Mesenchymal stem cell (in vitro differentiated cells and primary cell): ENCODE data around the gene UGT1A9.

Experiments used
- DNase-seq: peaks from one replicate; pipeline ENCODE4 v3.0.0-alpha.2; 2013
- H2AFZ ChIP-seq: one replicate; pipeline ENCODE4 v1.6.1; 2013; ENCODE audit warnings: low read depth, mild to moderate bottlenecking, control low read depth, inconsistent platforms, low read length, moderate library complexity
- H2AK5ac ChIP-seq: 2 replicates; pipeline ENCODE4 v1.6.1; 2013; ENCODE audit warnings: low read length, moderate library complexity, mild to moderate bottlenecking, inconsistent platforms; ENCODE audit not compliant: severe bottlenecking
- H2BK120ac ChIP-seq: one replicate; pipeline ENCODE4 v1.6.1; 2013; ENCODE audit warnings: low read depth, mild to moderate bottlenecking, inconsistent platforms, low read length, moderate library complexity
- H2BK12ac ChIP-seq, 2 experiments: one replicate each; pipeline ENCODE4 v1.6.1; 2013; ENCODE audit warnings: inconsistent platforms in 2 of 2, low read length in 2 of 2, mild to moderate bottlenecking in 2 of 2, moderate library complexity in 2 of 2, control low read depth in 1 of 2
- H2BK15ac ChIP-seq: one replicate; pipeline ENCODE4 v1.6.1; 2013; ENCODE audit warnings: mild to moderate bottlenecking, low read depth, inconsistent platforms; ENCODE audit not compliant: poor library complexity, severe bottlenecking
- H2BK5ac ChIP-seq: 2 replicates; pipeline ENCODE4 v1.6.1; 2013; ENCODE audit warnings: low read depth, mild to moderate bottlenecking, low read length, control low read depth, inconsistent platforms; ENCODE audit not compliant: poor library complexity, severe bottlenecking
- H3K14ac ChIP-seq, 2 experiments: one replicate each; pipeline ENCODE4 v1.6.1; 2013; ENCODE audit warnings: inconsistent platforms in 2 of 2, low read length in 2 of 2, control low read depth in 1 of 2, mild to moderate bottlenecking in 1 of 2, moderate library complexity in 1 of 2
- H3K18ac ChIP-seq, 2 experiments: one replicate each; pipeline ENCODE4 v1.6.1; 2013; ENCODE audit warnings: inconsistent platforms in 2 of 2, low read length in 2 of 2, control low read depth in 1 of 2, low read depth in 1 of 2, mild to moderate bottlenecking in 1 of 2
- H3K23ac ChIP-seq, 2 experiments: one replicate each; pipeline ENCODE4 v1.6.1; 2013; ENCODE audit warnings: inconsistent platforms in 2 of 2, low read length in 2 of 2, mild to moderate bottlenecking in 2 of 2, moderate library complexity in 2 of 2, control low read depth in 1 of 2
- H3K27ac ChIP-seq: 2 replicates; pipeline ENCODE4 v1.5.1; 2013; ENCODE audit warnings: mild to moderate bottlenecking, moderate library complexity, low read length, control low read depth, inconsistent platforms; ENCODE audit not compliant: poor library complexity, severe bottlenecking
- H3K27me3 ChIP-seq, 2 experiments: 2 replicates each; pipeline versions ENCODE4 v1.6.1 to v1.7.0; 2013; ENCODE audit warnings: low read length in 2 of 2, mild to moderate bottlenecking in 2 of 2, moderate library complexity in 2 of 2, control low read depth in 1 of 2, inconsistent platforms in 1 of 2; ENCODE audit not compliant: control insufficient read depth in 1 of 2, insufficient read depth in 1 of 2
- H3K36me3 ChIP-seq, 2 experiments: 2 replicates each; pipeline versions ENCODE4 v1.6.1 to v1.7.0; 2013; ENCODE audit warnings: low read length in 2 of 2, control low read depth in 1 of 2, inconsistent platforms in 1 of 2, low read depth in 1 of 2, mild to moderate bottlenecking in 1 of 2; ENCODE audit not compliant: insufficient read depth in 2 of 2, control insufficient read depth in 1 of 2
- H3K4ac ChIP-seq, 2 experiments: one replicate each; pipeline ENCODE4 v1.6.1; 2013; ENCODE audit warnings: inconsistent platforms in 2 of 2, low read length in 2 of 2, mild to moderate bottlenecking in 2 of 2, moderate library complexity in 2 of 2, control low read depth in 1 of 2, low read depth in 1 of 2
- H3K4me1 ChIP-seq: 2 replicates; pipeline ENCODE4 v1.6.1; 2013; ENCODE audit warnings: low read depth, low read length, control low read depth; ENCODE audit not compliant: control insufficient read depth, insufficient read depth
- H3K4me2 ChIP-seq: 2 replicates; pipeline ENCODE4 v1.6.1; 2013; ENCODE audit warnings: low read length, mild to moderate bottlenecking, inconsistent platforms; ENCODE audit not compliant: poor library complexity, severe bottlenecking
- H3K4me3 ChIP-seq, 2 experiments: 2 replicates each; pipeline versions ENCODE4 v1.5.1 to v1.7.0; 2013; ENCODE audit warnings: low read length in 2 of 2, mild to moderate bottlenecking in 2 of 2, control low read depth in 1 of 2, low read depth in 1 of 2; ENCODE audit not compliant: insufficient read depth in 1 of 2
- H3K79me1 ChIP-seq: replicated peaks from 2 replicates; pipeline ENCODE4 v1.6.1; 2013; ENCODE audit warnings: mild to moderate bottlenecking, control low read depth, low read length, inconsistent platforms; ENCODE audit not compliant: poor library complexity, severe bottlenecking
- H3K9ac ChIP-seq: 2 replicates; pipeline ENCODE4 v1.7.0; 2013; ENCODE audit warnings: mild to moderate bottlenecking, low read length, moderate library complexity
- H3K9me3 ChIP-seq: 2 replicates; pipeline ENCODE4 v1.7.0; 2013; ENCODE audit warnings: mild to moderate bottlenecking, low read length; ENCODE audit not compliant: control insufficient read depth
- H4K8ac ChIP-seq: one replicate; pipeline ENCODE4 v1.6.1; 2013; ENCODE audit warnings: inconsistent platforms, mild to moderate bottlenecking, low read length, moderate library complexity
- H4K91ac ChIP-seq: one replicate; pipeline ENCODE4 v1.6.1; 2013; ENCODE audit warnings: mild to moderate bottlenecking, low read length, inconsistent platforms
- WGBS: methylation state at CpG from one replicate; pipeline ENCODE4 v1.1.7; 2013; ENCODE audit warnings: mixed read lengths; 5-methylcytosine and 5-hydroxymethylcytosine counted together

The UGT1A9 gene

GRCh38 chr2:233693963-233694362, 22.3 kb downstream of the UGT1A9 start:
- no peak for DNase-seq
- 92% methylated on average over 6 of the region's 6 CpGs for WGBS
- H3K18ac ChIP-seq, result no peak overlapping the region
- H3K14ac ChIP-seq, result no peak overlapping the region
- no peaks in the 10 kb centered on the region for H3K9me3 ChIP-seq
- no peaks in the 10 kb centered on the region for H3K36me3 ChIP-seq
- no peak overlapping the region for H3K4me2 ChIP-seq
- H4K91ac ChIP-seq, result no peak overlapping the region
- H2AK5ac ChIP-seq, result no peak overlapping the region
- no peak overlapping the region for H2BK5ac ChIP-seq
- no peaks in the 10 kb centered on the region for H3K4me1 ChIP-seq
- no peak overlapping the region for H3K4me3 ChIP-seq
- peaks cover 0 to 13% of the 10 kb centered on the region in 2 experiments for H3K27me3 ChIP-seq
- no peaks in the 10 kb centered on the region for H3K79me1 ChIP-seq
- H2AFZ ChIP-seq, result no peak overlapping the region
- H2BK15ac ChIP-seq, result no peak overlapping the region
- no peak overlapping the region for H3K23ac ChIP-seq
- H3K9ac ChIP-seq, result no peak overlapping the region
- H3K4ac ChIP-seq, result no peak overlapping the region
- H2BK120ac ChIP-seq, result no peak overlapping the region
- H3K27ac ChIP-seq, result no peak overlapping the region
- H2BK12ac ChIP-seq, result no peak overlapping the region
- no peak overlapping the region for H4K8ac ChIP-seq

GRCh38 chr2:233698740-233699139, 27.0 kb downstream of the UGT1A9 start:
- no peak overlapping the region for H2AFZ ChIP-seq
- no peak overlapping the region for H3K27ac ChIP-seq
- no peaks in the 10 kb centered on the region for H3K36me3 ChIP-seq
- no peak overlapping the region for H2BK120ac ChIP-seq
- no peaks in the 10 kb centered on the region for H3K79me1 ChIP-seq
- peak overlapping the region in 1 of 2 experiments; percentile 57 for H3K4ac ChIP-seq
- H3K27me3 ChIP-seq, result peaks cover 0 to 3% of the 10 kb centered on the region in 2 experiments
- no peak overlapping the region for H3K4me2 ChIP-seq
- H2BK5ac ChIP-seq, result no peak overlapping the region
- no peak for DNase-seq
- peak overlapping the region in 1 of 2 experiments; percentile 1 for H3K14ac ChIP-seq
- peak overlapping the region; percentile 11 for H2AK5ac ChIP-seq
- H3K18ac ChIP-seq, result peak overlapping the region in 1 of 2 experiments; percentile 64
- no peak overlapping the region for H3K4me3 ChIP-seq
- peaks cover 3% of the 10 kb centered on the region for H3K4me1 ChIP-seq
- no peak overlapping the region for H2BK15ac ChIP-seq
- peak overlapping the region; percentile 11 for H4K91ac ChIP-seq
- no peak overlapping the region for H3K9ac ChIP-seq
- no peaks in the 10 kb centered on the region for H3K9me3 ChIP-seq
- H2BK12ac ChIP-seq, result peak overlapping the region; percentile 23 to 38
- no peak overlapping the region for H3K23ac ChIP-seq
- 84% methylated on average over 4 of the region's 4 CpGs for WGBS
- peak overlapping the region; percentile 19 for H4K8ac ChIP-seq

GRCh38 chr2:233699424-233700027, 27.8 kb downstream of the UGT1A9 start:
- H3K27me3 ChIP-seq, result peaks cover 0 to 3% of the 10 kb centered on the region in 2 experiments
- H2AFZ ChIP-seq, result no peak overlapping the region
- H3K14ac ChIP-seq, result no peak overlapping the region
- no peak overlapping the region for H3K4me2 ChIP-seq
- peaks cover 3% of the 10 kb centered on the region for H3K4me1 ChIP-seq
- H3K23ac ChIP-seq, result no peak overlapping the region
- H4K8ac ChIP-seq, result peak overlapping the region; percentile 71
- H4K91ac ChIP-seq, result peak overlapping the region; percentile 75
- no peaks in the 10 kb centered on the region for H3K36me3 ChIP-seq
- peak overlapping the region in 1 of 2 experiments; percentile 66 for H2BK12ac ChIP-seq
- H3K18ac ChIP-seq, result peak overlapping the region in 1 of 2 experiments; percentile 58
- peak overlapping the region; percentile 67 for H2BK5ac ChIP-seq
- no peak overlapping the region for H3K4me3 ChIP-seq
- H3K27ac ChIP-seq, result peak overlapping the region; percentile 81
- H3K9me3 ChIP-seq, result no peaks in the 10 kb centered on the region
- H2BK120ac ChIP-seq, result peak overlapping the region; percentile 42
- 76% methylated on average over 5 of the region's 8 CpGs for WGBS
- peak overlapping the region; percentile 31 for H3K9ac ChIP-seq
- H2AK5ac ChIP-seq, result peak overlapping the region; percentile 82
- H2BK15ac ChIP-seq, result no peak overlapping the region
- peak; percentile 38 for DNase-seq
- no peaks in the 10 kb centered on the region for H3K79me1 ChIP-seq
- no peak overlapping the region for H3K4ac ChIP-seq

GRCh38 chr2:233700028-233700635, 28.4 kb downstream of the UGT1A9 start:
- H2BK15ac ChIP-seq, result no peak overlapping the region
- H4K91ac ChIP-seq, result no peak overlapping the region
- peak overlapping the region; percentile 31 for H3K9ac ChIP-seq
- no peaks in the 10 kb centered on the region for H3K36me3 ChIP-seq
- peak overlapping the region; percentile 71 for H4K8ac ChIP-seq
- no peak overlapping the region for H3K23ac ChIP-seq
- H3K18ac ChIP-seq, result peak overlapping the region; percentile 57 to 58
- no peak overlapping the region for H2BK12ac ChIP-seq
- peak overlapping the region; percentile 81 for H3K27ac ChIP-seq
- 40% methylated on average over 1 of the region's 1 CpG for WGBS
- peaks cover 0 to 3% of the 10 kb centered on the region in 2 experiments for H3K27me3 ChIP-seq
- H3K9me3 ChIP-seq, result no peaks in the 10 kb centered on the region
- peaks cover 3% of the 10 kb centered on the region for H3K4me1 ChIP-seq
- H2AFZ ChIP-seq, result no peak overlapping the region
- H3K4me3 ChIP-seq, result no peak overlapping the region
- H2BK120ac ChIP-seq, result peak overlapping the region; percentile 42
- no peaks in the 10 kb centered on the region for H3K79me1 ChIP-seq
- no peak overlapping the region for H3K14ac ChIP-seq
- H3K4ac ChIP-seq, result peak overlapping the region in 1 of 2 experiments; percentile 51
- H2AK5ac ChIP-seq, result peak overlapping the region; percentile 82
- no peak overlapping the region for H3K4me2 ChIP-seq
- peak; percentile 78 for DNase-seq
- peak overlapping the region; percentile 67 for H2BK5ac ChIP-seq
